ENCODE measurements around the gene ALDH3B1. TPM values are rescaled to one million over a fixed set of nuclear protein-coding genes. Genes with fewer than 3 reads are reported as not detected.
A peak's percentile ranks its signal among the peaks of the same experiment; 100 is the strongest.

ALDH3B1 gene
- total RNA-seq, 1 donor from 2014 or later, result 1.3 TPM

DNA sequence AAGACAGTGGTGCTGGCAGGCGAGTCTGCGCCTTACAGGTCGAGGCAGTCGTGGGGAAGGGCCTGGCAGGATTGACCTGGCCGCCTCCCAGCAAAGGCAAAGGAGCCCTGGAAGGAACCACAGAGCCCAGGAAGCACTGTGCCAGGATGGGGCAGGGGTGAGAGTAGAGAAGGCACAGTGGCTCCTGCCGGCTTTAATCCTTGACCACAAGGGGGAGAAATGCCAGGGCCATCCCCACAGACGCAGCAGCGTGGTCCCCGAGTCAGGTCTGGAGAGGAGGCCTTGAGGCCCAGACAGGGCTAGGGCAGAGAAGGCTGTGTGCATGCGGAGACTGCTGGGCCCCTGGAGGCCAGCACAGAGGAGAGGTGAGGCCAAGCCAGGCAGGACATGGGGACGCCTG is 10.4 kb downstream of the ALDH3B1 start:
- no peak for FAIRE-seq
- TF ChIP-seq, protein P1, sequence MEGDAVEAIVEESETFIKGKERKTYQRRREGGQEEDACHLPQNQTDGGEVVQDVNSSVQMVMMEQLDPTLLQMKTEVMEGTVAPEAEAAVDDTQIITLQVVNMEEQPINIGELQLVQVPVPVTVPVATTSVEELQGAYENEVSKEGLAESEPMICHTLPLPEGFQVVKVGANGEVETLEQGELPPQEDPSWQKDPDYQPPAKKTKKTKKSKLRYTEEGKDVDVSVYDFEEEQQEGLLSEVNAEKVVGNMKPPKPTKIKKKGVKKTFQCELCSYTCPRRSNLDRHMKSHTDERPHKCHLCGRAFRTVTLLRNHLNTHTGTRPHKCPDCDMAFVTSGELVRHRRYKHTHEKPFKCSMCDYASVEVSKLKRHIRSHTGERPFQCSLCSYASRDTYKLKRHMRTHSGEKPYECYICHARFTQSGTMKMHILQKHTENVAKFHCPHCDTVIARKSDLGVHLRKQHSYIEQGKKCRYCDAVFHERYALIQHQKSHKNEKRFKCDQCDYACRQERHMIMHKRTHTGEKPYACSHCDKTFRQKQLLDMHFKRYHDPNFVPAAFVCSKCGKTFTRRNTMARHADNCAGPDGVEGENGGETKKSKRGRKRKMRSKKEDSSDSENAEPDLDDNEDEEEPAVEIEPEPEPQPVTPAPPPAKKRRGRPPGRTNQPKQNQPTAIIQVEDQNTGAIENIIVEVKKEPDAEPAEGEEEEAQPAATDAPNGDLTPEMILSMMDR (IDR thresholded peaks at IDR 0.05; ENCODE audit: insufficient read depth, low read depth, low read length), result peak; percentile 30
- no peak for TF ChIP-seq EZH2 (IDR thresholded peaks at IDR 0.05; ENCODE audit: insufficient read depth, low read length)
- no peaks in the 10 kb centered on the region for H3K9me3 ChIP-seq (ENCODE audit: insufficient read depth, low read depth, low read length)
- no peak overlapping the region for H3K27ac ChIP-seq (ENCODE audit: low read depth, low read length)
- no peak overlapping the region for H3K4me2 ChIP-seq (ENCODE audit: low read length)
- H3K36me3 Mint-ChIP-seq (ENCODE audit: low read depth, unreplicated experiment), result peaks cover 8% of the 10 kb centered on the region
- H3K9me3 Mint-ChIP-seq (ENCODE audit: unreplicated experiment), result no peaks in the 10 kb centered on the region
- no peak overlapping the region for H3K9ac ChIP-seq (ENCODE audit: low read length)
- H4K20me1 ChIP-seq (ENCODE audit: insufficient read depth, low read length), result no peaks in the 10 kb centered on the region
- peak overlapping the region; percentile 78 for H3K27ac Mint-ChIP-seq (ENCODE audit: unreplicated experiment)
- no peak overlapping the region for H2AFZ ChIP-seq (ENCODE audit: low read depth, low read length)
- no peaks in the 10 kb centered on the region for H3K36me3 ChIP-seq (ENCODE audit: insufficient read depth, low read length)
- H3K4me1 Mint-ChIP-seq (ENCODE audit: low read depth, unreplicated experiment), result no peaks in the 10 kb centered on the region
- no peak for DNase-seq (ENCODE audit: low read depth)
- H3K4me1 ChIP-seq (ENCODE audit: insufficient read depth, low read length), result peaks cover 4% of the 10 kb centered on the region
- H3K27me3 ChIP-seq (ENCODE audit: insufficient read depth, low read length), result no peaks in the 10 kb centered on the region
- H3K79me2 ChIP-seq (ENCODE audit: insufficient read depth, low read length), result no peaks in the 10 kb centered on the region
- no peak overlapping the region for H3K4me3 Mint-ChIP-seq (ENCODE audit: unreplicated experiment)
- H3K27me3 Mint-ChIP-seq (ENCODE audit: low read depth, unreplicated experiment), result peaks cover 4% of the 10 kb centered on the region
- no peak overlapping the region for H3K4me3 ChIP-seq (ENCODE audit: insufficient read depth, low read depth, low read length)

DNA sequence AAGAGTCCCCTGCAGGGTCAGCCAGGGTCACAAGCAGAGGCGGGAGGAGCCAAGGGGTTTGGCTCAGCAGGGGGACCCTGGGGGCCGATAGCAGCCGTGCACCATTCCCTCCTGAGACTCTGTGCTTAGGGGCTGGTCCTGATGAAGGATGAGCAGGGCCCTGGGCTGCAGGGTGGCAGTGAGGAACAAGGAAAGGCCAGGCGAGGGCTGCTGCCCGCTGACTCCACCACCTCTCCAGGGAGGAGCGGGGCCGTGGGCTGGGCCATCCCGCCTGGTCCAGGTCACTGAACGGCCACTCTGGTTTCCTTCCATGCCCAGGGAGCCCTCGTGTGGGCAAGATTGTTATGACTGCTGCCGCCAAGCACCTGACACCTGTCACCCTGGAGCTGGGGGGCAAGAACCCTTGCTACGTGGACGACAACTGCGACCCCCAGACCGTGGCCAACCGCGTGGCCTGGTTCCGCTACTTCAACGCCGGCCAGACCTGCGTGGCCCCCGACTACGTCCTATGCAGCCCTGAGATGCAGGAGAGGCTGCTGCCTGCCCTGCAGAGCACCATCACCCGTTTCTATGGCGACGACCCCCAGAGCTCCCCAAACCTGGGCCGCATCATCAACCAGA is 11.2 kb downstream of the ALDH3B1 start:
- Mint-ChIP-seq H3K36me3 (ENCODE audit: low read depth, unreplicated experiment) (peaks cover 14% of the 10 kb centered on the region), H3K27me3 (ENCODE audit: low read depth, unreplicated experiment) (peaks cover 4% of the 10 kb centered on the region), H3K4me1 (ENCODE audit: low read depth, unreplicated experiment) (peaks cover 3% of the 10 kb centered on the region), H3K27ac (ENCODE audit: unreplicated experiment) (no peak overlapping the region), H3K4me3 (ENCODE audit: unreplicated experiment) (no peak overlapping the region), H3K9me3 (ENCODE audit: unreplicated experiment) (no peaks in the 10 kb centered on the region)
- H3K9ac ChIP-seq (ENCODE audit: low read length), result no peak overlapping the region
- no peak overlapping the region for H3K4me2 ChIP-seq (ENCODE audit: low read length)
- H3K27me3 ChIP-seq (ENCODE audit: insufficient read depth, low read length), result no peaks in the 10 kb centered on the region
- H3K79me2 ChIP-seq (ENCODE audit: insufficient read depth, low read length), result no peaks in the 10 kb centered on the region
- FAIRE-seq (no peak), DNase-seq (ENCODE audit: low read depth) (no peak)
- no peak overlapping the region for H3K27ac ChIP-seq (ENCODE audit: low read depth, low read length)
- no peak for TF ChIP-seq EZH2 (IDR thresholded peaks at IDR 0.05; ENCODE audit: insufficient read depth, low read length)
- TF ChIP-seq, protein P1 (IDR thresholded peaks at IDR 0.05; ENCODE audit: insufficient read depth, low read depth, low read length), result no peak
- no peaks in the 10 kb centered on the region for H3K36me3 ChIP-seq (ENCODE audit: insufficient read depth, low read length)
- H3K4me1 ChIP-seq (ENCODE audit: insufficient read depth, low read length), result peaks cover 6% of the 10 kb centered on the region
- no peaks in the 10 kb centered on the region for H3K9me3 ChIP-seq (ENCODE audit: insufficient read depth, low read depth, low read length)
- H3K4me3 ChIP-seq (ENCODE audit: insufficient read depth, low read depth, low read length), result no peak overlapping the region
- no peaks in the 10 kb centered on the region for H4K20me1 ChIP-seq (ENCODE audit: insufficient read depth, low read length)
- no peak overlapping the region for H2AFZ ChIP-seq (ENCODE audit: low read depth, low read length)

DNA sequence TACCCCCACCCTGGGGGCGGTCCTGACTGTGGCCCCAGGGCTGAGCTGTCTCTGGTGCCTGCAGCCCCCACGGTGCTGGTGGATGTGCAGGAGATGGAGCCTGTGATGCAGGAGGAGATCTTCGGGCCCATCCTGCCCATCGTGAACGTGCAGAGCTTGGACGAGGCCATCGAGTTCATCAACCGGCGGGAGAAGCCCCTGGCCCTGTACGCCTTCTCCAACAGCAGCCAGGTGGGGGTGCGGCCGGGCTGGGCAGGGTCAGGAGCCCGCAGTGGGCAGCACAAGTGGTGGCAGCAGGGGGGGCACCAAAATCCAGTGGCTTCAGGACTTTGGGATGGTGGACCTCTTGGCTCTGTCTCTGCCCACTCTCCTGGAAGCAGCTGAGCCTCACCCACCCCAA is 12.4 kb downstream of the ALDH3B1 start:
- Histone ChIP-seq H3K4me2 (ENCODE audit: low read length) (no peak overlapping the region), H2AFZ (ENCODE audit: low read depth, low read length) (no peak overlapping the region), H3K79me2 (ENCODE audit: insufficient read depth, low read length) (peaks cover 3% of the 10 kb centered on the region), H3K4me1 (ENCODE audit: insufficient read depth, low read length) (peaks cover 16% of the 10 kb centered on the region), H3K4me3 (ENCODE audit: insufficient read depth, low read depth, low read length) (no peak overlapping the region), H3K27ac (ENCODE audit: low read depth, low read length) (no peak overlapping the region), H3K27me3 (ENCODE audit: insufficient read depth, low read length) (no peaks in the 10 kb centered on the region), H3K9me3 (ENCODE audit: insufficient read depth, low read depth, low read length) (no peaks in the 10 kb centered on the region), H3K36me3 (ENCODE audit: insufficient read depth, low read length) (no peaks in the 10 kb centered on the region), H3K9ac (ENCODE audit: low read length) (no peak overlapping the region), H4K20me1 (ENCODE audit: insufficient read depth, low read length) (no peaks in the 10 kb centered on the region)
- FAIRE-seq (no peak), DNase-seq (ENCODE audit: low read depth) (no peak)
- peaks cover 14% of the 10 kb centered on the region for H3K36me3 Mint-ChIP-seq (ENCODE audit: low read depth, unreplicated experiment)
- H3K27ac Mint-ChIP-seq (ENCODE audit: unreplicated experiment), result no peak overlapping the region
- peaks cover 2% of the 10 kb centered on the region for H3K27me3 Mint-ChIP-seq (ENCODE audit: low read depth, unreplicated experiment)
- no peak overlapping the region for H3K4me3 Mint-ChIP-seq (ENCODE audit: unreplicated experiment)
- TF ChIP-seq, protein P1 (IDR thresholded peaks at IDR 0.05; ENCODE audit: insufficient read depth, low read depth, low read length), result no peak
- no peak for TF ChIP-seq EZH2 (IDR thresholded peaks at IDR 0.05; ENCODE audit: insufficient read depth, low read length)
- no peaks in the 10 kb centered on the region for H3K9me3 Mint-ChIP-seq (ENCODE audit: unreplicated experiment)
- peaks cover 6% of the 10 kb centered on the region for H3K4me1 Mint-ChIP-seq (ENCODE audit: low read depth, unreplicated experiment)
